SU-DHL-6 (cell line): ENCODE data around the gene PRR5.

ENCODE experiments used
- H2AFZ ChIP-seq: fragments of 200-600 bp; sonication (generic); 2 replicates; pipeline ENCODE4 v1.6.1; 2014; ENCODE audit warnings: low read depth, mild to moderate bottlenecking, moderate library complexity, mixed read lengths, antibody characterized with exemption, low read length; ENCODE audit not compliant: severe bottlenecking
- H3F3A ChIP-seq: fragments of 200-600 bp; shearing (Covaris generic); 2 replicates; pipeline ENCODE4 v1.6.0; 2016; ENCODE audit warnings: antibody characterized with exemption, mild to moderate bottlenecking; ENCODE audit not compliant: insufficient read depth
- H3K27ac ChIP-seq: fragments of 200-600 bp; sonication (generic); 2 replicates; pipeline ENCODE4 v1.5.1; 2016; ENCODE audit warnings: low read depth, mild to moderate bottlenecking, low read length, moderate library complexity, mixed read lengths
- H3K27me3 ChIP-seq: fragments of 200-600 bp; sonication (generic), shearing (Covaris generic); 2 replicates; pipeline ENCODE4 v1.6.0; 2014; ENCODE audit warnings: mild to moderate bottlenecking, low read length
- H3K36me3 ChIP-seq: fragments of 200-600 bp; sonication (generic); 2 replicates; pipeline ENCODE4 v1.6.1; 2014; ENCODE audit warnings: mild to moderate bottlenecking, low read length, mixed read lengths
- H3K4me2 ChIP-seq: fragments of 300-600, 200-600 bp; shearing (Covaris generic), sonication (generic); 2 replicates; pipeline ENCODE4 v1.6.0; 2014; ENCODE audit warnings: low read length, low read depth, mild to moderate bottlenecking; ENCODE audit not compliant: poor library complexity, severe bottlenecking
- H3K4me3 ChIP-seq: fragments of 200-600 bp; sonication (generic); 2 replicates; pipeline ENCODE4 v1.5.1; 2014; ENCODE audit warnings: antibody characterized with exemption, low read length, mild to moderate bottlenecking, mixed read lengths; ENCODE audit not compliant: insufficient read depth, poor library complexity, severe bottlenecking
- H3K79me2 ChIP-seq: fragments of 200-600 bp; sonication (generic); 2 replicates; pipeline ENCODE4 v1.6.1; 2014; ENCODE audit warnings: mild to moderate bottlenecking, low read length, moderate library complexity; ENCODE audit not compliant: insufficient read depth
- H3K9ac ChIP-seq: fragments of 200-600 bp; sonication (generic); 2 replicates; pipeline ENCODE4 v1.7.0; 2014; ENCODE audit warnings: mild to moderate bottlenecking, low read length
- H3K9me2 ChIP-seq: fragments of 200-600 bp; sonication (generic); replicated peaks from 2 replicates; pipeline ENCODE4 v1.6.1; 2014; ENCODE audit warnings: low read length; ENCODE audit not compliant: insufficient read depth
- H3K9me3 ChIP-seq: fragments of 200-600 bp; sonication (generic); 2 replicates; pipeline ENCODE4 v1.6.1; 2014; ENCODE audit warnings: low read length, mixed read lengths; ENCODE audit not compliant: insufficient read depth
- H4K20me1 ChIP-seq: fragments of 200-600 bp; sonication (generic); 2 replicates; pipeline ENCODE4 v1.6.1; 2014; ENCODE audit warnings: low read depth, mild to moderate bottlenecking, antibody characterized with exemption, low read length, moderate library complexity, mixed read lengths
- CTCF ChIP-seq: fragments of 200-600 bp; sonication (generic); IDR thresholded peaks from one replicate; pipeline ENCODE4 v1.5.1; 2017; ENCODE audit warnings: antibody characterized with exemption, mild to moderate bottlenecking, low read length, moderate library complexity; ENCODE audit not compliant: insufficient read depth, poor library complexity, severe bottlenecking
- EZH2phosphoT487 ChIP-seq: fragments of 200-600 bp; sonication (generic), shearing (Covaris generic); conservative IDR thresholded peaks from 2 replicates; pipeline ENCODE4 v1.6.1; 2018; ENCODE audit warnings: mild to moderate bottlenecking, antibody characterized with exemption, low read length, moderate library complexity, mixed read lengths

PRR5 gene

DNA sequence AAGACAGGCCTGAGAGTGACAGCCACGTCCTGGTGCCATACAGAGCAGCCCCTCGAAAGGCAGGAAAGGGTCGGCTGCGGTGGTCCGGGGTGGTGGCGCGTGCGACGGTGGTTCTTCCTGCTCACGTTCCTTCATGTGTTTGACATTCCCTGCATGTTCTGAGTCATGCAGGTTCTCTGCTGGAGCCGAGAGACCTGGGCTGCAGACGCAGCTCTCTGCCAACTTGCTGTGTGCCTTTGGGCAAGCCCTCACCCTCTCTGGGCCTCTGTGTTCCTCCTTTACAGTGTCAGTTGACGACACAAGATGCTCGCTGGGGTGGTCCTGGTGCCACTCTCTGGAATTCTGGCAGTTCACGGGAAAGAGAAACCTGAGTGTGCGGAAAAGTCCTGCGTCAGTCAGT lies 62.4 kb downstream of the PRR5 start:
- TF ChIP-seq CTCF (no peak), EZH2phosphoT487 (no peak)
- no peaks in the 10 kb centered on the region for H3K79me2 ChIP-seq
- H3K36me3 ChIP-seq, result no peaks in the 10 kb centered on the region
- no peaks in the 10 kb centered on the region for H3F3A ChIP-seq
- no peak overlapping the region for H3K9ac ChIP-seq
- no peaks in the 10 kb centered on the region for H3K9me3 ChIP-seq
- H3K4me3 ChIP-seq, result no peak overlapping the region
- no peak overlapping the region for H3K4me2 ChIP-seq
- no peaks in the 10 kb centered on the region for H3K27me3 ChIP-seq
- no peaks in the 10 kb centered on the region for H4K20me1 ChIP-seq
- no peak overlapping the region for H3K27ac ChIP-seq
- H2AFZ ChIP-seq, result no peak overlapping the region
- no peaks in the 10 kb centered on the region for H3K9me2 ChIP-seq

DNA sequence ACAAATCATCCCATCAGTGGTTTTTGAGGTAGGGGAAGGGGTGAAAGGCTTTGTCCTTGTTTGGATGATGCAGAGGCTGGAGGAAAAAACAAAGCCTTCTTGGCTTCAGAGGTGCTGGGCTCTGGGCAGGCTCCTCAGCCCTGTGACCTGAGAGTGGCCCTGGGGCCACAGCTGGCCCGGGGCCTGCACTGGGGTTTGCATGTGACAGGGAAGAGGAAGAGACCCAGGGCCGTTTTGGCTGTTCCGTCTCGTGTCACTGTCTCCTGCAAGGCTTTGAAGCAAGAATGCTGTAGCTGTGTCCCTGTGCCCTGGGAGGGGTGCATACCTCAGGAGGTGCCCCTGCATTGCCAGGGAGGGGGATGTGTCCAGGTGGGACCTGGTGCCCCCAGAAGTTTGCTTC lies 63.0 kb downstream of the PRR5 start:
- H3F3A ChIP-seq, result no peaks in the 10 kb centered on the region
- H3K9me2 ChIP-seq, result no peaks in the 10 kb centered on the region
- H3K9ac ChIP-seq, result no peak overlapping the region
- no peak overlapping the region for H3K4me2 ChIP-seq
- H4K20me1 ChIP-seq, result no peaks in the 10 kb centered on the region
- H3K79me2 ChIP-seq, result no peaks in the 10 kb centered on the region
- no peak overlapping the region for H3K27ac ChIP-seq
- H2AFZ ChIP-seq, result no peak overlapping the region
- H3K9me3 ChIP-seq, result no peaks in the 10 kb centered on the region
- TF ChIP-seq CTCF, result no peak
- no peaks in the 10 kb centered on the region for H3K36me3 ChIP-seq
- H3K4me3 ChIP-seq, result no peak overlapping the region
- H3K27me3 ChIP-seq, result no peaks in the 10 kb centered on the region

DNA sequence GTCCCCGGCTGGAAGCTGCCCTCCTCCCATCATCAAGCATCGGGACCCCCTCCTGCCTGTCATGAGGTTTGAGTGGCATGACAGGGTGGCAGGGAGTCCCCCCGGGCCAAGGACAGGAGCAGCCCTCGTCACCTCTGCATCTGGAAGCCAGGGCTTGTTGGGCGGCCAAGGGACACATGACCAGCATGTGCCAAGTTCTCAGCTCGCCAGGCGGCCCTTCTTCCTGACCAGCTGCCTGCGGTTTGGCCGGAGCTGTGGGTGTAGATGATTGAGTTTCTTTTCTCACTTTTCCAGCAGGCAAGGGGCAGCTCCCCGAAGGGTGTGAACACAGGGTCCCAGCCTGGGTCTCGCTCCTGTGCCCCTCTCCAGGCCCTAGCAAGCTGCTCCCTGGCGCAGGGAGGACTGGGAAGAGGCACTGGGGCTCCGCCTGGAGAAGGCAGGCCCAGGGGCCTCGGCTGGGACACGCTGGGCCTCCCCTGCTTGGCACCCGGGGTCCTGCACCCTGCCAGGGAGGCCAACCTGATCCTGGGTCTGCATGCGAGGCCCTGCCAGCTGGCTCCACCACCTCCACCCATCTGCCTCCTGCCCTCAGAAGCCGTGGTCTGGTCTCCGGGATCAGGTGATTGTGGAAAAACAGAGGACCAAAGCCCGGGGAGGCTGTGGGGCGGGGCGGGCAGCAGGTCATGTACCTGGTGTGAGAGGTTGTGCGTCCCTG lies 63.7 kb downstream of the PRR5 start:
- H3K9ac ChIP-seq, result no peak overlapping the region
- no peaks in the 10 kb centered on the region for H4K20me1 ChIP-seq
- H2AFZ ChIP-seq, result no peak overlapping the region
- TF ChIP-seq CTCF (no peak), EZH2phosphoT487 (no peak)
- H3K4me2 ChIP-seq, result no peak overlapping the region
- H3K27ac ChIP-seq, result no peak overlapping the region
- H3K4me3 ChIP-seq, result no peak overlapping the region
- no peaks in the 10 kb centered on the region for H3F3A ChIP-seq
- no peaks in the 10 kb centered on the region for H3K36me3 ChIP-seq
- no peaks in the 10 kb centered on the region for H3K9me2 ChIP-seq
- no peaks in the 10 kb centered on the region for H3K79me2 ChIP-seq
- H3K9me3 ChIP-seq, result no peaks in the 10 kb centered on the region
- no peaks in the 10 kb centered on the region for H3K27me3 ChIP-seq

DNA sequence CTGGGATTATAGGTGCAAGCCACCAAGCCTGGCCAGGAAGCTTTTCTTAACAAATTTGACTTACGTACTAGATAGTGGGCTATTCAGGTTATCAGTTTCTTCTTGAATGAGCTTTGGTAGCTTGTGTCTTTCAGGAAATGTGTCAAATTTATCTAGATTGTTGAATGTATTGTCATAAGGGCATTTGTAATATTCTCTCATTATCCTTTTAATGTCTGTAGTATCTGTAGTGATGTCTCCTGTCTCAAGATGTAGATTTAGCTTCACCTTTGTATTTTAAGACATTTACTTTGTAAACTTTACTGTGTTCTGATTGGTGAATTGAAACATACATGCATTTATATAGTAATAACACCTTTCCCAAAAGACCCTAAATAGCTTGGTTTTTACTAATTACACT lies 71.1 kb downstream of the PRR5 start:
- H3K36me3 ChIP-seq, result no peaks in the 10 kb centered on the region
- H3K79me2 ChIP-seq, result no peaks in the 10 kb centered on the region
- no peak overlapping the region for H2AFZ ChIP-seq
- H3K4me3 ChIP-seq, result no peak overlapping the region
- H3K9me3 ChIP-seq, result peaks cover 15% of the 10 kb centered on the region; the same call in 1 of the 2 replicates
- no peak overlapping the region for H3K27ac ChIP-seq
- H3K9ac ChIP-seq, result no peak overlapping the region
- H3K4me2 ChIP-seq, result no peak overlapping the region
- H4K20me1 ChIP-seq, result no peaks in the 10 kb centered on the region
- H3K27me3 ChIP-seq, result no peaks in the 10 kb centered on the region
- TF ChIP-seq EZH2phosphoT487, result no peak
- no peak for TF ChIP-seq CTCF
- H3K9me2 ChIP-seq, result no peaks in the 10 kb centered on the region
- H3F3A ChIP-seq, result no peaks in the 10 kb centered on the region
